Lower leg skin (tissue), 4 donors: ENCODE measurements around the gene CEP128. TPM values are rescaled to one million over a fixed set of nuclear protein-coding genes. Genes with fewer than 3 reads are reported as not detected.

Source experiments
- DNase-seq, 2 donors: peaks; one replicate each; pipeline ENCODE4 v3.0.0-alpha.2; 2019; ENCODE audit warnings: low spot score in 2 of 2
- H3K4me3 ChIP-seq: fragments of 200-600 bp; sonication (generic); 2 replicates; pipeline ENCODE4 v1.5.1; 2017; ENCODE audit warnings: mild to moderate bottlenecking, low read depth; ENCODE audit not compliant: poor library complexity, severe bottlenecking
- CTCF ChIP-seq, 3 donors: fragments of 450-650 bp; IDR thresholded peaks; one replicate each; pipeline ENCODE4 v1.5.1; 2016; ENCODE audit warnings: antibody characterized with exemption in 3 of 3, mild to moderate bottlenecking in 3 of 3, moderate library complexity in 2 of 3
- POLR2A ChIP-seq, 2 donors: fragments of 450-650 bp; IDR thresholded peaks; one replicate each; pipeline ENCODE4 v1.6.1; 2016 to 2017; ENCODE audit warnings: antibody characterized with exemption in 2 of 2, mild to moderate bottlenecking in 1 of 2, moderate library complexity in 1 of 2
- WGBS, 2 donors: methylation state at CpG; one replicate each; pipeline ENCODE4 v1.1.5; 2018; 5-methylcytosine and 5-hydroxymethylcytosine counted together
- intact Hi-C: fragments of 100-400 bp; cut with DNase I; formaldehyde crosslinking; loops from one replicate; pipeline ENCODE4 v1.15.0; 2023; ENCODE audit warnings: low total_unique reads
- total RNA-seq, 4 donors: library from RNA; depleted of rRNA; stranded (reverse); fragments of >200 nt; gene quantifications; one replicate each; pipeline ENCODE4 v1.1.0, GENCODE V29; 2016

Gene CEP128
- total RNA-seq, 4 donors from 2014 or later: 5.9 to 10.5 (median 9.0) TPM

DNA sequence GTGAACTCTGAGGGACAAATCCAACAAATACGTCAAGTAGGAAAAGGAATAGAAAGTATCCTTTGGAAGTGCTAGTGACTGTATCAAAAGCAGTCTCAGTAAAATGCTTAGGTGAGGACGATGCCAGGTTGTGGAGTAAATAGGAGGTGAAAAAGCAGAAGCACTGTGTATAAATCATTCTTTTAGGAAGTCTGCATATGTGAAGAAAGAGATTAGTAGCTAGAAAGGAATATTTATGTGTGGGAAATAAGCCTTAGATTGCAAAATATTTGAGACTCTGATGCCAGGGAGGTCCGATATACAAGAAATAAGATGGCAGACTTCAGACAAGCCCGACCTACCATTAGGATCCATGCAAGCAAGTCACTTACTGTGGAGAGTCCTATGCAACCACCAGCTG is 7.9 kb downstream of the CEP128 start:
- 84 to 90% methylated on average over 4 of the region's 4 CpGs for WGBS, 2 donors
- no peak for DNase-seq
- no peak overlapping the region for H3K4me3 ChIP-seq
- no peak for TF ChIP-seq CTCF (IDR thresholded peaks at IDR 0.05)
- TF ChIP-seq POLR2A (IDR thresholded peaks at IDR 0.05): no peak
- intact Hi-C loops: no loop called here

DNA sequence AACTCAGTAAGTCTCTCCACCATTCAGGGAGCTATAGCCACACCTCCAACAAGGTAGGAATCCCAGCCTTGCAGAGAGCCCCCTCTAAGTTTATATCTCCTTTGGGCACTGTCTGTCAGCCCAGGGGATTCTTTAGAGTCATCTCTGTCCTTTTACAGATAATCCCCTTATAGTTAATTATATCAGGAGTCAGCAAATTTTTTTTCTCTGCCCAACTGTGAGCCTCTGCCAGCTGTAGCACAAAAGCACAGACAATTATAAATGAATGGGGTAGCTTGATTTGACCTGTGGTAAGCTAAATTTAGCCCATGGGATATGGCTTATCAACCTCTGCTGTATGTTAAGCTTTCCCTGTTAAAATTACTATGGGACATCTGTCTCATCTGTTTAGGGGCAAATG is 8.3 kb downstream of the CEP128 start:
- TF ChIP-seq POLR2A (IDR thresholded peaks at IDR 0.05): no peak
- no peak for TF ChIP-seq CTCF (IDR thresholded peaks at IDR 0.05)
- no peak overlapping the region for H3K4me3 ChIP-seq
- no peak for DNase-seq
- intact Hi-C loops: no loop called here

DNA sequence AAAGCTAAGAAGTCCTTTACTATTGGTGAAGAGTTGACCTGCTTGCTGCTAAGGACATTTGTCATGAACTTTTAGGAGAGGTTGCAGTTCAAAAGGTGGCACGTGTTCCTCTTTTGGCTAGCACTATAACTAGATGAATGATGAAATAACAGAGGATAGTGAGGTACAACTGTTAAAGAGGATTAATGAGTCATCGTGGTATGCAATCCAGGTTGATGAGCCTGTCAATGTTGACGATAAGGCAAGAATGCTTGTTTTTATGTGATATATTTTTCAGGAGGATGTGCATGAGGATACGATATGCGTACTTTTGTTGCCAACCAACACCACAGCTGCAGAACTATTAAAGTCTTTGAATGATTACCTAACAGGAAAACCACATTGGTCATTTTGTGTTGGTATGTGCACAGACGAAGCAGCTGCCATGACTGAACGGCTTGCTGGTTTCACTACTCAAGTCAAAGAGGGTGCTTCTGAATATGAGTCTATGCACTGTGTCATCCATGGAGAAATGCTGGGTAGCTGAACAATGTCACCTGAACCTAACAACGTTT is 10.6 kb downstream of the CEP128 start:
- WGBS, 2 donors: 47 to 53% methylated on average over 8 of the region's 8 CpGs
- intact Hi-C loops: no loop called here
- H3K4me3 ChIP-seq: no peak overlapping the region
- no peak for DNase-seq
- no peak for TF ChIP-seq CTCF (IDR thresholded peaks at IDR 0.05)
- no peak for TF ChIP-seq POLR2A (IDR thresholded peaks at IDR 0.05)

- DNase-seq: no peak
- intact Hi-C loops: no loop called here
- 95% methylated on average over 5 of the region's 5 CpGs for WGBS, 2 donors
- TF ChIP-seq POLR2A (IDR thresholded peaks at IDR 0.05) (no peak), CTCF (IDR thresholded peaks at IDR 0.05) (no peak)
- no peak overlapping the region for H3K4me3 ChIP-seq
Observed at GRCh38 chr14:80930095-80930494, 11.4 kb downstream of the CEP128 start.

DNA sequence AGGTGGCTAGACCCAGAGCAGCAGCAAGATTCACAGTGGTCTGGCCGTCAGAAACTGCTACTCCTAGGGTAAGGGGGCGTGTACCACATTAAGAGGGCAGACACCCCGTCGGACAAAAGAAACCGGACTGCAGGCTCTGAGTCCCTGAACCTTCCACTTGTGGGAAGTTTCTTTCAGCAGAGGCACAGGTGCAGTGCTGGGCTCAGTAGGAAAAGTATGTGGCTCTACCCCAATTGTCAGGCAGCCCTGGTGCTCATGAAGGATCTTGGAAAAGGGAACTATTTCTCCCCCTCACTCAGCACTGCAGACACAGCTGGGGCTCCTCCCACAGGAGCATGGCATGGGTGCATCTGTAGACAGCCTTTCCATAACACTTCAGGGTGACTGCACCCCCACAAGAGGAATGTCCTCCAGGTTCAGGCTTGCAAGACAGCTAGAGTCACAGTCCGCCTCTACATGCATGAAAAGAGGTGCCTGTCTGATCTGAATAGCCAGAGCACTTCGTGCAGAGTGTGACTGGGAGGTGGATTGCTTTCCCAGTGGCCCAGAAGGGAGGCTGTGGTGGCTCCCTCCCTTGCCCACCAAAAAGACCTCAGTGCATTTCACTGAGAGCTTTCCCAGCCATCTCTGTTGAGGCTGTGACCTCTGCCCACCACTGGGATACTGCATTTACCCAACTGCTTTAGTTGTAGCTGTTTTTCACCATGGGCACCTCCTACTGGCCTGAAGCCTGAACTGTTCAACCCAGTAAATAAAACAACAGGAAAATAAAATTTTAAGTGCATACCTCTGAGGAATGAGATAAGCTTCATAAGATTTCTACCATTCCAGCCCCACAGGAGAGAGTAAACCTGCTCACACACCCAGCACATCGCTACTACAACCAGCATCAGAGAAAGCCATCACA is 14.2 kb downstream of the CEP128 start:
- DNase-seq: no peak
- intact Hi-C loops: no loop called here
- H3K4me3 ChIP-seq: no peak overlapping the region
- TF ChIP-seq CTCF (IDR thresholded peaks at IDR 0.05) (no peak), POLR2A (IDR thresholded peaks at IDR 0.05) (no peak)
- 77 to 87% methylated on average over 8 of the region's 8 CpGs for WGBS, 2 donors
